ENCODE data around the gene OSTN.
"Not testable (repeated sequence)": the region's sequence is repeated elsewhere in the genome, so short reads cannot be mapped to it uniquely, and the experiment has no call there.

The OSTN gene, protein sequence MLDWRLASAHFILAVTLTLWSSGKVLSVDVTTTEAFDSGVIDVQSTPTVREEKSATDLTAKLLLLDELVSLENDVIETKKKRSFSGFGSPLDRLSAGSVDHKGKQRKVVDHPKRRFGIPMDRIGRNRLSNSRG

DNA sequence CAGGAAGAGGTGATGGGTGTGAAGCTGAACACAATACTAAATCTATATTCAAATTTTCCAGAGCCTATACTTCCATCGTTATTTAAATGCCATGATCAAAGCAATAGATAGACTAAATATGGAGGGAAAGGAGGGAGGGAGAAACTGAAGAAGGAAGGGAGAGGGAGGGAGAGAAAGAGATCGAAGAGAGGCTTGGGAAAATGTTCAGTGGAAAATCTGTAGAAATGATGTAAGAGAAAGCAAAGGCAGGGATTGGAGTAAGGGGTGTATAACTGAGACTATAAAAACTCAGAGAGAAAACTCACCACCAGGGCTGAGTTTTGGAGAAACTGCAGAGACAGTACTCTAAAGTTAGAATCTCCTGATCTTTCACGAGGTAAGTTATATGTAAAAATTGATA is at the start of gene OSTN:
OSTN (plus strand) TSS at position 310 of the 400 bp plus-strand sequence. CDS start 13,292 bp downstream, outside the sequence.
- H3K4me3 ChIP-seq (ENCODE audit: low read depth, low read length) = no peak within 1 kb of the TSS

DNA sequence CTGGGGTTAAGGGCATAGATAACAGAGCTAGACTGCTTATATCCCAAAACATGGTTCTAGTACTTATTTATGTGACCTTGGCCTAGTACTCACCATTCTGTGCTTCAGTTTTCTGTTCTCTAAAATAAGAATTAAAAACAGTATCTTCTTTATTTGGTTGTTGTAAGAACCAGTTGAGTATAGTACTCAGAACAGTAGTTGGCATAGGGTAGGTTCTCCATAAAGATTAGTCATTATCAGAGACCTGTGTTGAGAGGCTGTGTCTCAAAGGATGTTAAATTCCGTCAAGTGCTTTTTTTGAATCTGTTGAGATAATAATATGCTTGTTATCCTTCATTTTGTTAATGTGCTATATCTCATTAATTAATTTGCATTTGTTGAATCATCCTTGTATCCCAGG is 47.4 kb upstream of the OSTN start:
- no peak overlapping the region for H3K4me3 ChIP-seq (ENCODE audit: low read depth, low read length)

DNA sequence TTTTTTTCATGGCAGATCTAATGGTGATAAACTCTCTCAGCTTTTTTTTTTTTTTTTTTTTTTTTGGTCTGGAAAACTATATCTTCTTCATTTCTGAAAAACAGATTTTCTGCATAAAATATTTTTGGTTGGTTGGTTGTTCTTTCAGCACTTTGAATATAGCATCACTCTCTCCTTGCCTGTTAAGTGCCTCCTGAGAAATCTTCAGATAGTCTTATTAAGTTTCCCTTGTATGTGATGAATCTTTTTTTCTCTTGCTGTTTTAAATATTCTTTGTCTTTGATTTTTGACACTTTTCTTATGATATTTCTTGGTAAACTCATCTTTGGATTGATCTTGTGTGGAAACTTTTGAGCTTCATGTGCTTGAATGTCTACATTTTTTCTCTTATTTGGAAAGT is 44.2 kb upstream of the OSTN start:
- H3K4me3 ChIP-seq (ENCODE audit: low read depth, low read length) = no peak overlapping the region

DNA sequence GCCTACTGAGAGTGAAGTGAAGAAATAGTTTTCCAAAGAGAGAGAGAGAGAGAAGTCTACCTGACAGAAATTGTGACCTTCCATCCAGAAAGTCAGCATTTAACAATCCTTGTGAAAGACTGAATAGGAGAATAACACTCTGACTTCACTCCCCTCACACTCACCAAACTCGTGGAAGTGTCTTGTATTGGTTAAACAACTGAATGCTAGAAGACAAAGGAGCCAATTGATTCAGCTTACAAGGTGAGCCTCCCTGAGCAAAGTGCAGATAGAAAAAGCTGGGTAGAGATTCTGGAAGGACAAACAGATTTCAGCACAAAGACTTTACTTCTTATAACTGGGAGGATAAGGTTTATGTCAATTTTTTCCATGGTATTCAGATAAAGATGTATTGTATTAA is 40.8 kb upstream of the OSTN start:
- H3K4me3 ChIP-seq (ENCODE audit: low read depth, low read length) = no peak overlapping the region

DNA sequence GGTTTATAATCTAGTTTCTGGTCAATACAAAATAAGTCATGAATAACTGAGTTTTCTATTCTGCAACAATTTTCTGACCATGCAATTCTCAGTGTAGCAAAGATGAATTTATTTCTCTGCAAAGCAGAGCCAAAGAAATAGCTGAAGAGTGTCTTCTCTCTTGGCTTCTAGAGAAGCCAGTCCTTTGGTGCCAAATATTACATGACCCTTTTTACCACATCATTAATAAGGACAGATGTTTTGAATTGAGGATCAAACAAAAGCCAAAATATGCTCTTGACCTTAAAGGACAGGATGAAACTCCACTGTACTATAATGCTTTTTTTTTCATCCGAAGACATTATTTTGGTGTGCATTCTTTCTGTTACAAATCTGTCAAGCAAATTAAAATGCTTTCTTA is 40.2 kb upstream of the OSTN start:
- H3K4me3 ChIP-seq (ENCODE audit: low read depth, low read length) = no peak overlapping the region

DNA sequence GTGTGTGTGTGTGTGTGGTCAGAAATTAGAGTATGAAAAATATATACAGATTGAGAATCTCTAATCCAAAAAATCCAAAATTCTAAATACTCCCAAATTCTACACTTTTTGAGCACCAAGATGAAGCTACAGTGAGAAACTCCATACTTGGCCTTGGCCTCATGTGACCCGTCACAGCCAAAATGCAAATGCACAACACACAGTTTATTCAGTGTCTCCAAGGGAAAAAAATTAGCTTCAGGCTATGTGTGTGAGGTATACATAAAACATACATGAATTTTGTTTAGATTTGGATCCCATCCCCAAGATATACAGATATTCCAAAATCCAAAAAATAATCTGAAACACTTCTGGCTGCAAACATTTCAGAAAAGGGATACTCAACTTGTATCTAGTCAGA is 33.2 kb upstream of the OSTN start:
- no peak overlapping the region for H3K4me3 ChIP-seq (ENCODE audit: low read depth, low read length)

DNA sequence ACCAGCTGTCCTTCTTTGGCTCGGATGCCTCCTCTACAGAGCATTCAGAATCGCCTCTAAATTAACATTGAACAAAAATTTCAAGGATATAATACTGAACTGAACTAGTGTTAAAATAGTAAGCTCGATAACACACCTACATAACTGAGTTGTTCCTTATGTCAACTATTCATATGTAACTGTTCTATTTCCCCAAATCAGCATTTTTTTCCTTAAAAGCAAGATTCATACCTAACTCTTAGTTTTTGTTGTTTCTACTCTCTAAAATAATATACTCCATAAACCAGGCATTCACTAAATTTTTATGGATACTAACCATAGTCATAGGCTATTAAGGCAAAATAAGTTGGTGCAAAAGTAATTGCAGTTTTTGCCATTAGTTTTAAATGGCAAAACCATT is 32.7 kb upstream of the OSTN start:
- no peak overlapping the region for H3K4me3 ChIP-seq (ENCODE audit: low read depth, low read length)

DNA sequence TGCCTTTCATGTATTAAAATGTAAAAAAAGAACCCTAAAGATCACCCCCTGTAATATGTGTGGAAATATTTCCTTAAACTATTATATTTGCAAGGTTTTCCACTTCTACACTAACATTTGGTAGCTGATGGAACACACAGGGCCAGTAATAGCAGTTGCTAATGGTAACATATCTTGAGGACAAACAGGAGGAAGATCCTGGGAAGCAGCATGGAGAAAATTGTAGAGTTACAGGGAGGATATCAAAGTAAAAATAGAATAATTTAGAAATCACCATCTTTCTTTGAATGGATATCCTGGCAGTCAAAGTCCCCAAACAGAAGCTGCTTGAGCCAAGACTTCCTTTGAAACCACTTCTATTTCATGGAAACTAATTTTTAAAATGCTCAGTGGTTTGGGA is 29.5 kb upstream of the OSTN start:
- no peak overlapping the region for H3K4me3 ChIP-seq (ENCODE audit: low read depth, low read length)

DNA sequence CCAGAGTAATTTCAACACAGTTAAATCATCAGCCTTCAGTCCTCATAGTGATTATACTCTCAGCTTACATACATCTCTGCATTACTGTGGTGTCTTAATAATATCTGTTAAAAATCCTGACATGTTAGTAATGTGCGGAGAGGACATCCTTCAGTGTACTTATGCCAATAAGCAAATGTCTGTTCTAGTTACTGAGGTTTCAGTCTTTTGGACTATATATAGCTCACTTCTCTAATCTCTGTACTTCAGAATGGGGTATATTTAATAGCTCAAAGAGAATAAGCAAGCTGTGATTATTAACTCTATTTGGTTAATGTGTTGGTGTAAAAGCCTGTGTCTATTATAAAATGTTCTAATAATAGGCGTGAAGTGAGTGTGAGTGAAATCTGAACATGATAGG is 28.9 kb upstream of the OSTN start:
- no peak overlapping the region for H3K4me3 ChIP-seq (ENCODE audit: low read depth, low read length)

DNA sequence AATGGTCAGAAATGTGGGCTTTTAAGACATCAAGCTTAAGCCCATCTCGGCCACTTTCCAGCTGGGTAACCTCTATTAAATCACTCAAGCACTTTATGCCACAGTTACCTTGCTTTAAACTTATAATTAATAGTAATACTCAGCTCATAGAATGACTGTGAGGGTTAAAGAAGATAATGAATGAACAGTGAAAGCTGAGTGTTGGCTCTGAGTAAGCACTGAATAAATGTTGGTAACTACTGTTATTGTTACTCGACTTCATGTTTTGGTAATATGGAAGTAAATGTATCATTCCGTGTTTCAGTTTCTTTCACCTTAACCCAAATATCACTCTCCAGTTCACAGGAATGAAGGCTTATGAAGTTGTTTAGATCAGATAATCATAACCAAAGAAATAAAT is 23.9 kb upstream of the OSTN start:
- no peak overlapping the region for H3K4me3 ChIP-seq (ENCODE audit: low read depth, low read length)

DNA sequence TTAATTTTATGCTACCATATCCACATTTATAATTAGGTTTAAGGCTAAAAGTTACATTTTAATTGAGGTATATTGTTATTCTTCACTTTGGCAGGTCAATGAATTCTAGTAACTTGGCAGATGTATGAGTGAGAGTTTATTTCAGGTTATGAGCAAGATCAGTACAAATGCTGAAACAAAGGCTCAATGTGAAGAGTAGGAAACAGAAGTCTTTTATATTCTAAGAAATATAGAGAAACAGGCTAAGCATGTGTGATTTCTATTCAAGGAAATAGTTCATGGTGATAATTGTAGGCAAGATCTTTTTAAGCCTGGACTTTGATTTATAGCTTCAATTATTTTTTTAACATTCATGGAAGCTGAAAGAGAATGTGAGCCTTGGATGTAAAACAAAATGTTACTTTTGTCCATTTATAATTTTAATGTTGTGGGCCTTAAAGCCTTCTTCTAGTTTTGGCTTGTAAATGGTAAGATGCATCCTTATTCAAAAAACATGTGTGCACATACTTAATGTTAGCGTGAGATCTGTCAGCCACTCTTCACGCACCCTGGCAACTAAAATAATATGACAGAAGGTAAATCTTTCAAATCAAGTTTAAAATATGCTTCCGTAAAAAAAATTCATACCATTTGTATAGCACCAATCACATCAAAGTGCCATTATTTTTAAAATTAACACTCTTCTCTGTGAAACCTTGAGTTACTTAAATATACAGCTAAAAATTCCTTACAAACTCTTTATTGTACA is 22.8 kb upstream of the OSTN start:
- no peak overlapping the region for H3K4me3 ChIP-seq (ENCODE audit: low read depth, low read length)

DNA sequence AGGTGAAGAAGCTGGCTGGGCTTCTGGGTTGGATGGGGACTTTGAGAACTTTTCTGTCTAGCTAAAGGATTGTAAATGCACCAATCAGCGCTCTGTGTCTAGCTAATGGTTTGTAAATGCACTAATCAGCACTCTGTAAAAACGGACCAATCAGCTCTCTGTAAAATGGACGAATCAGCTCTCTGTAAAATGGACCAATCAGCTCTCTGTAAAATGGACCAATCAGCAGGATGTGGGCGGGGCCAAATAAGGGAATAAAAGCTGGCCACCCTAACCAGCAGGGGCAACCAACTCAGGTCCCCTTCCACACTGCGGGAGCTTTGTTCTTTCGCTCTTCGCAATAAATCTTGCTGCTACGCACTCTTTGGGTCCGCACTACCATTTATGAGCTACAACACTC is 13.7 kb upstream of the OSTN start:
- H3K4me3 ChIP-seq (ENCODE audit: low read depth, low read length) = not testable (repeated sequence)

DNA sequence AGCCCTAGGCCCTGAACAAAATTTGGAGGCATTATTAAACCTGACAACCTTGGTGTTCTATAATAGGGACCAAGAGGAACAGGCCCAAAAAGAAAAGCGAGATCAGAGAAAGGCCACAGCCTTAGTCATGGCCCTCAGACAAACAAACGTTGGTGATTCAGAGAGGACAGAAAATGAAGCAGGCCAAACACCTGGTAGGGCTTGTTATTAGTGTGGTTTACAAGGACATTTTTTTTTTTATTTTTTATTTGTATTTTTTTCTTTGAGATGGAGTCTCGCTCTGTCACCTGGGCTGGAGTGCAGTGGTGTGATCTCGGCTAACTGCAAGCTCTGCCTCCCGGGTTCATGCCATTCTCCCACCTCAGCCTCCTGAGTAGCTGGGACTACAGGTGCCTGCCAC is 10.8 kb upstream of the OSTN start:
- not testable (repeated sequence) for H3K4me3 ChIP-seq (ENCODE audit: low read depth, low read length)

DNA sequence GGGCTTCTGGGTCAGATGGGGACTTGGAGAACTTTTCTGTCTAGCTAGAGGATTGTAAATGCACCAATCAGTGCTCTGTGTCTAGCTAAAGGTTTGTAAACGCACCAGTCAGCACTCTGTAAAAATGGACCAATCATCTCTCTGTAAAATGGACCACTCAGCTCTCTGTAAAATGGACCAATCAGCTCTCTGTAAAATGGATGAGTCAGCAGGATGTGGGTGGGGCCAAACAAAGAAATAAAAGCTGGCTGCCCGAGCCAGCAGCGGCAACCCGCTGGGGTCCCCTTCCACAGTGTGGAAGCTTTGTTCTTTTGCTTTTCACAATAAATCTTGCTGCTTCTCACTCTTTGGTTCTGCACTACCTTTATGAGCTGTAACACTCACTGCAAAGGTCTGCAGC is 6.8 kb upstream of the OSTN start:
- H3K4me3 ChIP-seq (ENCODE audit: low read depth, low read length) = not testable (repeated sequence)

DNA sequence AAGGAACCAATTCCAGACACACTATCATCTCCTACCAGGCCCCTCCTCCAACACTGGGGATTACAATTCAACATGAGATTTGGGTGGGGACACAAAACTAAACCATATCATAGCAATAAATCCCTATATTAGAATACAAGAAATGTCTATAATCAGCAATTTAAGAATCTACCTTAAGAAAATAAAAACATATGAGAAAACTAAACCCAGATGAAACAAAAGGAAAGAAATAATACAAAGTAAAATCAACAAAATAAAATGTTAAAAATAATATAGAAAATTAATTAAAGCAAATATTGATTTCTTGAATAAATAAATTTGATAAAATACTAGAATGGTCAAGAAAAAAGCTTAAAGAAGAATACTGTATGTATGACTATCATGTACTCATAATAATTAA is 6.1 kb upstream of the OSTN start:
- H3K4me3 ChIP-seq (ENCODE audit: low read depth, low read length) = no peak overlapping the region

DNA sequence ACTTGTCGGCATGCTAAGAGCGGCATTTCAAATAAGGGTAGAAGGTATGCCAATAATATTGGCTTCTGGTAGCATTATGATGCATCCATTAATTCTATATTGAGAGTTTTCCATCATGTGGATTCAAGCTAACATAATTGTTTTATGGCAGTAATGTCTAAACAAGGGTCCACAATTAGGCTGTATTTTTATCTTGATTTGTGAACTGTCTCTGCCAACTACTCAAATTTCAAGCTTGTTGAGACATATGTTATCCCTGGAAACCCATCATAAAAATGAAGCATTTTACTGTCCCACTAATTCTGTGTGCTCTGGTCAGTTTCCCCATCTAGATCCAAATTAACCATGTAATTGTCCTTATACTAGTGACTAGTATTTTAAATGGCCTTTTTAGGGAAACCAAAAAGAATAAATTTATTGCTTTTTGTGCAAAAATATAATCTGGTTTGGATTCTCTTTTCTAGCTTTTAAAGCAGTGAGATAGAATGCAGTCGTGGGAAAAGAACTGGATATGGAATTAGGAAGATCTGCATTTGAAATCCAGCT is 1.2 kb upstream of the OSTN start:
- no peak overlapping the region for H3K4me3 ChIP-seq (ENCODE audit: low read depth, low read length)

DNA sequence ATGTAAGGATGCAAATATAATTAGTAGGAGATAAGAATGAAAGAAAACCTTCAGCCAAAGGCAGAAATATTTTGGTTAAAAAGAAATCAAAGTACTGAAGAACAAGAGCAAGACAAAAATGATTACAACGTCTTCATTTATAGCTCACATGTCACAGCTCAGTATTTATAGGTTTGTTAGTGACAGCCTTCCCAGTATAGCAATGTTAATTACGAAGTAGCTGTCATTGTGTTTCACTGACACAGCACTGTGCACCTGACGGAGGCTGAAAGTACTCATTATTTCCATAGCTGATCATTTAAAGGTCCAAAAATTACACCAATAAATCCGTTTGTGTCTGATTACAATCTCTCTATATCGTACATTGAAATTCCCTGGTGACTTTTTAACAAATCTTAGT is 561 bp upstream of the OSTN start:
- H3K4me3 ChIP-seq (ENCODE audit: low read depth, low read length) = no peak overlapping the region

DNA sequence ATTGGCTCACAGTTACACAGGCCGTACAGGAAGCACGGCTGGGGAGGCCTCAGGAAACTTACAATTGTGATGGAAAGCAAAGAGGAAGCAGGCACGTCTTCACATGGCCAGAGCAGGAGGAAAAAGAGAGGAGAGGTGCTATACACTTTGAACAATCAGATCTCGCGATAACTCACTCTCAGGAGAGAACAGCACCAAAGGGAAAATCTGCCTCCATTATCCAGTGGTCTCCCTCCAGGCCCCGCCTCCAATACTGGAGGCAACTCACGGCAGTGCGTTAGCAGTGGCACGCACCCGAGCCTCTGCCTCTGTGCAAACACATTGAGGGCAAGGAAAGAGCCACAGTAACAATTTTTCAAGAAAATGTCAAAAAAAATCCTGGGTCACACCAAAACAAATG is 11.0 kb downstream of the OSTN start:
- H3K4me3 ChIP-seq (ENCODE audit: low read depth, low read length) = no peak overlapping the region

DNA sequence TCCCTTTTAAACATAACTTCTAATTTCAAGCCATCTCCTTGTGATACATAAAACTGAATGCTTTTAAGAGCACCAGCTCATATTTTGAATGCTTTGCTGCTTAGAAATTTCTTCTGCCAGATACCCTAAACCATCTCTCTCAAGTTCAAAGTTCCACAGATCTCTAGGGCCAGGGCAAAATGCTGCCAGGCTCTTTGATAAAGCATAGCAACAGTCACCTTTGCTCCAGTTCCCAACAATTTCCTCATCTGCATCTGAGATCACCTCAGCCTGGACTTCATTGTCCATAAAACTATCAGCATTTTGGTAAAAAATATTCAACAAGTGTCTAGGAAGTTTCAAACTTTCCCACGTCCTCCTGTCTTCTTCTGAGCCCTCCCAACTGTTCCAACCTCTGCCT is 17.5 kb downstream of the OSTN start:
- no peak overlapping the region for H3K4me3 ChIP-seq (ENCODE audit: low read depth, low read length)

DNA sequence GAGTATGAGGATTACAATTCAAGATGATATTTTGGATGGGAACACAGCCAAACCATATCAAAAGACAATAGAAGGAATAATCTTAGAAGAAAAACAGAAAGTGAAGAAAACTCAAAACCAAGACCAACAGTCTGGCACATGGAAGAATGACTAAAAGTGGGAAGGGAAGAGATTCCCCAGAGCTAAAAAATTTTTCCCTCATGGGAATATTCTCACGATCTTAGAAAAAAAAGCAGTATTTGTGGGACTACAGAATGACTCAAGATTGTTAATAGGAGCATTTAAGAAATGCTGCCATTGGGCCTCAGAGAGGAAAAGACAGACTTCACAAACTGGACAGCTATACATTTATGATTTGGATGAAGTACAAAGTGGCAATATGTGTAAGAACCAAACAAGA is 18.3 kb downstream of the OSTN start:
- H3K4me3 ChIP-seq (ENCODE audit: low read depth, low read length) = no peak overlapping the region

DNA sequence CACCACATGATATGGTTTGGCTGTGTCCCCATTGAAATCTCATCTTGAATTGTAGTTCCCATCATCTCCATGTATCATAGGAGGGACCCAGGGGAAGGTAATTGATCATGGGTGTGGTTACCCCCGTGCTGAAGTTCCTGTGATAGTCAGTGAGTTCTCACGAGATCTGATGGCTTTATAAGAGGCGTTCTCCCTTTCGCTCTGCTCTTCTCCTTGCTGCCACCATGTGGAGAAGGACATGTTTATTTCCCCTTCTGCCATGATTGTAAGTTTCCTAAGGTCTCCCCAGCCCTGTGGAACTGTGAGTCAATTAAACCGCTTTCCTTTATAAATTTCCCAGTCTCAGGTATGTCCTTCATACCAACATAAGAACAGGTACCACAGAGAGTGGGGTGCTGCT is 21.9 kb downstream of the OSTN start:
- no peak overlapping the region for H3K4me3 ChIP-seq (ENCODE audit: low read depth, low read length)

DNA sequence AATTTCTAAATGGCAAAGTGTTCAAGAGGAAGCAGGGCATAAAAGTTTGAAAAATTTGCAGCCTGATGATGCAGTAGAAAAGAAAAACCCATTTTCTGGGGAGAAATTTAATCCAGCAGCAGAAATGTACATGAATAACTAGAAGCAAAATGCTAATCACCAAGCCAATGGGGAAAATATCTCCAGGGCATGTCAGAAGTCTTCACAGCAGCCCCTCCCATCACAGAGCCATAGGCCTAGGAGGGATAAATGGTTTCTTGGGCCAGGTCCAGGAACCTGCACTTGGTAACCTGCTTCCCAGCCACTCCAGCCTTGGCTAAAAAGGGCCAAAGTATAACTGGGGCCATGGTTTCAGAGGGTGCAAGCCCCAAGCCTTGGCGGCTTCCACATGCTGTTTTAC is 22.6 kb downstream of the OSTN start:
- no peak overlapping the region for H3K4me3 ChIP-seq (ENCODE audit: low read depth, low read length)

DNA sequence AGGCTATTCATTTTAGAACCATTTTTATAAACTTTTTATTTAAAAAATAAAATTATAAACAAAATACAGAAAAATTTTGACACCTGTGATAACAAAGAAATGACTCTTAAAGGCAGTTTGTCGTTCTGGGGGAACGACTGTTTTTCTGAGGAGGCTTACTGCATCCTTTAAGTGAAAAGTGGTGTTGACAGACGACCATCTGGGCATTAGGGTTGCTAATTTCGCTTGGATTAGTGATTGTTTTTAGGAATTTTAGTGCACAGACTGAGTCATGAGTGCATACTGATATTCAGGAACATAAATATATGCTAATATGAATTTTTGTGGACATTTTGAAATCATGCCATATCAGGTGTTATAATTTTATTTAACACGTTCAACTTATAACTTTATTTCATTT is 28.5 kb downstream of the OSTN start:
- H3K4me3 ChIP-seq (ENCODE audit: low read depth, low read length) = no peak overlapping the region
